ENCODE measurements around the gene COL6A1.

Gene COL6A1

GRCh38 chr21:46032100-46032499 lies 50.5 kb downstream of the COL6A1 start:
- H3K14ac ChIP-seq (ENCODE audit: low read length) = no peak overlapping the region
- no peak overlapping the region for H3K18ac ChIP-seq (ENCODE audit: low read length)
- no peak overlapping the region for H4K12ac ChIP-seq (ENCODE audit: low read depth, low read length)
- H3K4me3 ChIP-seq (ENCODE audit: low read depth, low read length) = no peak overlapping the region
- no peak overlapping the region for H3K27ac ChIP-seq (ENCODE audit: low read depth, low read length)
- no peak overlapping the region for H3K9ac ChIP-seq (ENCODE audit: low read length)
- DNase-seq = no peak
- H3K4me1 ChIP-seq (ENCODE audit: control insufficient read depth in 1 of 2, insufficient read depth in 2 of 2, low read length in 2 of 2) = no peaks in the 10 kb centered on the region
- no peaks in the 10 kb centered on the region for H3K36me3 ChIP-seq (ENCODE audit: control insufficient read depth in 1 of 2, insufficient read depth in 2 of 2, low read length in 2 of 2)
- H4K91ac ChIP-seq (ENCODE audit: low read depth, low read length) = no peak overlapping the region
- no peak overlapping the region for H2BK12ac ChIP-seq (ENCODE audit: low read length)
- H2AFZ ChIP-seq (ENCODE audit: insufficient read depth, low read length, poor library complexity) = no peak overlapping the region
- H3K4me2 ChIP-seq (ENCODE audit: low read length) = no peak overlapping the region
- H3K79me1 ChIP-seq (ENCODE audit: low read length) = no peaks in the 10 kb centered on the region
- no peak overlapping the region for H3K23ac ChIP-seq (ENCODE audit: low read length)
- H4K8ac ChIP-seq (ENCODE audit: low read depth, low read length) = no peak overlapping the region
- H3K79me2 ChIP-seq (ENCODE audit: control insufficient read depth, insufficient read depth, low read length, poor library complexity) = no peaks in the 10 kb centered on the region
- no peak overlapping the region for H3K4ac ChIP-seq (ENCODE audit: low read depth, low read length)
- WGBS (ENCODE audit: extremely low coverage, insufficient coverage, insufficient read length) = no CpG with 5 or more reads among the region's 6 CpGs
- peaks cover 1% of the 10 kb centered on the region for H3K9me3 ChIP-seq (ENCODE audit: insufficient read depth, low read depth, low read length)
- H2AK5ac ChIP-seq (ENCODE audit: low read length) = no peak overlapping the region
- no peaks in the 10 kb centered on the region for H3K27me3 ChIP-seq (ENCODE audit: insufficient read depth, low read length)
- no peak overlapping the region for H2BK5ac ChIP-seq (ENCODE audit: low read depth, low read length, poor library complexity)
- H2BK120ac ChIP-seq (ENCODE audit: insufficient read depth, low read length, poor library complexity) = no peak overlapping the region

DNA sequence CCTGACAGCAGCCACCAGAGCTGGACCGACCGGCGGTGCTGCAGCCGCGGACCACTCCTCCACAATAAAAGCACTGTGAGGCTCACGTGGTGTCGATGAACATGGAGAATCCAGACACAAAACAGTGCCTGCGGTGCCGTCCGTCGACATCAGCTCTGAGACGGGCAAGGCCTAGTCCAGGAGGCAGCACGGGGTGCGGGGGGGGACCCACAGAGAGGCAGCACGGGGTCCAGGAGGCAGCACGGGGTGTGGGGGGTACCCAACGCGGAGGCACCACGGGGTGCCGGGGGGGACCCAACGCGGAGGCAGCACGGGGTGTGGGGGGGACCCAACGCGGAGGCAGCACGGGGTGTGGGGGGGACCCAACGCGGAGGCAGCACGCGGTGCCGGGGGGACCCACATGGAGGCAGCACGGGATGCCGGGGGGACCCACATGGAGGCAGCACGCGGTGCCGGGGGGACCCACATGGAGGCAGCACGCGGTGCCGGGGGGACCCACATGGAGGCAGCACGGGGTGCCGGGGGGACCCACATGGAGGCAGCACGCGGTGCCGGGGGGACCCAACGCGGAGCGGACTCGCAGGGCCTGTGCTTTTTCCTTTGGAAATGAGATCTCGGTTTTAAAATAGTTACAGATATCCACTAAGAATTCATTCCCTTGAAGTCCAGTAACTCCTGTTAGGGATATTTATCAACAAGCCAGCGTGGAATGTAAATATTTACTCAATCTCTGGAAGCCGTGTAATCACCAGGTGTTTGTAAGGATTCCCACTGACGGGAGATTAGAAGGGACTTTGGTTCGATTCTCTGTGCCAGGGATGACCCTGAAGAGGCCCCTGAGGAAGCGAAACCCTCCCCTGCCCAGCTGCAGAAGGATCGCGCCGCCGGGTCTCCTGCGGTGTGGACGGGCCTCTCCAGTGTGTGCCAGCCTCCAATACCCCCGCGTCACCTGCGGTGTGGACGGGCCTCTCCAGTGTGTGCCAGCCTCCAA lies 52.1 kb downstream of the COL6A1 start:
- Histone ChIP-seq H3K79me1 (ENCODE audit: low read length) (no peaks in the 10 kb centered on the region), H3K36me3 (ENCODE audit: control insufficient read depth in 1 of 2, insufficient read depth in 2 of 2, low read length in 2 of 2) (no peaks in the 10 kb centered on the region), H3K9me3 (ENCODE audit: insufficient read depth, low read depth, low read length) (peaks cover 1% of the 10 kb centered on the region), H3K4me1 (ENCODE audit: control insufficient read depth in 1 of 2, insufficient read depth in 2 of 2, low read length in 2 of 2) (no peaks in the 10 kb centered on the region), H2AFZ (ENCODE audit: insufficient read depth, low read length, poor library complexity) (no peak overlapping the region), H4K8ac (ENCODE audit: low read depth, low read length) (no peak overlapping the region), H4K12ac (ENCODE audit: low read depth, low read length) (no peak overlapping the region), H3K14ac (ENCODE audit: low read length) (no peak overlapping the region), H4K91ac (ENCODE audit: low read depth, low read length) (no peak overlapping the region), H3K18ac (ENCODE audit: low read length) (no peak overlapping the region), H2BK5ac (ENCODE audit: low read depth, low read length, poor library complexity) (no peak overlapping the region), H3K4me3 (ENCODE audit: low read depth, low read length) (no peak overlapping the region), H2AK5ac (ENCODE audit: low read length) (no peak overlapping the region), H3K4ac (ENCODE audit: low read depth, low read length) (no peak overlapping the region), H2BK120ac (ENCODE audit: insufficient read depth, low read length, poor library complexity) (no peak overlapping the region), H3K79me2 (ENCODE audit: control insufficient read depth, insufficient read depth, low read length, poor library complexity) (no peaks in the 10 kb centered on the region), H3K9ac (ENCODE audit: low read length) (no peak overlapping the region), H3K4me2 (ENCODE audit: low read length) (no peak overlapping the region), H3K27ac (ENCODE audit: low read depth, low read length) (no peak overlapping the region), H3K27me3 (ENCODE audit: insufficient read depth, low read length) (no peaks in the 10 kb centered on the region), H2BK12ac (ENCODE audit: low read length) (no peak overlapping the region), H3K23ac (ENCODE audit: low read length) (no peak overlapping the region)
- no CpG with 5 or more reads among the region's 64 CpGs for WGBS (ENCODE audit: extremely low coverage, insufficient coverage, insufficient read length)
- no peak for DNase-seq

- Histone ChIP-seq H3K27me3 (ENCODE audit: insufficient read depth, low read length) (no peaks in the 10 kb centered on the region), H4K12ac (ENCODE audit: low read depth, low read length) (no peak overlapping the region), H2AFZ (ENCODE audit: insufficient read depth, low read length, poor library complexity) (no peak overlapping the region), H2BK12ac (ENCODE audit: low read length) (no peak overlapping the region), H3K4ac (ENCODE audit: low read depth, low read length) (no peak overlapping the region), H3K4me1 (ENCODE audit: control insufficient read depth in 1 of 2, insufficient read depth in 2 of 2, low read length in 2 of 2) (no peaks in the 10 kb centered on the region), H3K4me2 (ENCODE audit: low read length) (no peak overlapping the region), H4K8ac (ENCODE audit: low read depth, low read length) (no peak overlapping the region), H2AK5ac (ENCODE audit: low read length) (no peak overlapping the region), H3K4me3 (ENCODE audit: low read depth, low read length) (no peak overlapping the region), H2BK120ac (ENCODE audit: insufficient read depth, low read length, poor library complexity) (no peak overlapping the region), H3K9ac (ENCODE audit: low read length) (no peak overlapping the region), H3K23ac (ENCODE audit: low read length) (no peak overlapping the region), H3K36me3 (ENCODE audit: control insufficient read depth in 1 of 2, insufficient read depth in 2 of 2, low read length in 2 of 2) (no peaks in the 10 kb centered on the region), H4K91ac (ENCODE audit: low read depth, low read length) (no peak overlapping the region), H2BK5ac (ENCODE audit: low read depth, low read length, poor library complexity) (no peak overlapping the region), H3K79me1 (ENCODE audit: low read length) (no peaks in the 10 kb centered on the region), H3K14ac (ENCODE audit: low read length) (no peak overlapping the region), H3K18ac (ENCODE audit: low read length) (no peak overlapping the region), H3K79me2 (ENCODE audit: control insufficient read depth, insufficient read depth, low read length, poor library complexity) (no peaks in the 10 kb centered on the region), H3K27ac (ENCODE audit: low read depth, low read length) (no peak overlapping the region), H3K9me3 (ENCODE audit: insufficient read depth, low read depth, low read length) (peaks cover 1% of the 10 kb centered on the region)
- no CpG with 5 or more reads among the region's 45 CpGs for WGBS (ENCODE audit: extremely low coverage, insufficient coverage, insufficient read length)
- DNase-seq = no peak
These were observed 54.5 kb downstream of the COL6A1 start for GRCh38 chr21:46035809-46036695.

DNA sequence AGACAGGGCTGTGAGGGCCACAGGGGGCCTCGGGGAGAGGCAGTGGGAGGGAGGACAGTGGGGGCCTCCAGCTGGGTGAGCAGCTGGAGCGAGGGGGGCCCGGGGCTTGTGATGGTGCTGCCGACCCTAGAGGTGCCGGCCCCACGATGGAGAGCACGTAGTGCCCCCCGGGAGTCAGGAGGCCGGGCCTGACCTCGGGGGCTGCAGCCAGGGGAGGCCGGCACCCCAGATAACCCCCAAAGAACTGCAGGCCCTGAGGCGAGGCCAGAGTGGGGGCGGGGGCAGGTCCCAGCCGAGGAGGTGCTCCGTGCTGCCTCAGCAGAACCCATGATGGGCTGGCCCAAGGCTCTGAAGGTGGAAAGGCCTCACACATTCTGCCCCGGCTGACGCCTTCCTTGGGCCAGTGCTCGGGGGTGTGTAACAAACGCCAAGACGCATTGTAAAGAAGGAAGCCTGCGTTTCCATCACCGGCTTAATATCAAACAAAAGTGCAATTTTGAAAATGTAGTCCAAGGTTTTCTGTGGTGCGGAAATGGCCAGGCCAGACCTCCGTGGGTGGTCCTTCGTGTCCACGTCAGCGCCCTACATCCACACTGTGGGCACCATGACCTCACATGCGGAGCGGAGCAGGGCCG lies 55.2 kb downstream of the COL6A1 start:
- Histone ChIP-seq H3K4me2 (ENCODE audit: low read length) (no peak overlapping the region), H3K9me3 (ENCODE audit: insufficient read depth, low read depth, low read length) (no peaks in the 10 kb centered on the region), H3K27ac (ENCODE audit: low read depth, low read length) (no peak overlapping the region), H3K4ac (ENCODE audit: low read depth, low read length) (no peak overlapping the region), H2BK120ac (ENCODE audit: insufficient read depth, low read length, poor library complexity) (no peak overlapping the region), H3K79me2 (ENCODE audit: control insufficient read depth, insufficient read depth, low read length, poor library complexity) (no peaks in the 10 kb centered on the region), H3K4me1 (ENCODE audit: control insufficient read depth in 1 of 2, insufficient read depth in 2 of 2, low read length in 2 of 2) (no peaks in the 10 kb centered on the region), H4K8ac (ENCODE audit: low read depth, low read length) (no peak overlapping the region), H2BK5ac (ENCODE audit: low read depth, low read length, poor library complexity) (no peak overlapping the region), H2AK5ac (ENCODE audit: low read length) (no peak overlapping the region), H3K9ac (ENCODE audit: low read length) (no peak overlapping the region), H3K27me3 (ENCODE audit: insufficient read depth, low read length) (no peaks in the 10 kb centered on the region), H3K14ac (ENCODE audit: low read length) (no peak overlapping the region), H3K23ac (ENCODE audit: low read length) (no peak overlapping the region), H3K4me3 (ENCODE audit: low read depth, low read length) (no peak overlapping the region), H4K12ac (ENCODE audit: low read depth, low read length) (no peak overlapping the region), H4K91ac (ENCODE audit: low read depth, low read length) (no peak overlapping the region), H2BK12ac (ENCODE audit: low read length) (no peak overlapping the region), H3K36me3 (ENCODE audit: control insufficient read depth in 1 of 2, insufficient read depth in 2 of 2, low read length in 2 of 2) (no peaks in the 10 kb centered on the region), H3K18ac (ENCODE audit: low read length) (no peak overlapping the region), H2AFZ (ENCODE audit: insufficient read depth, low read length, poor library complexity) (no peak overlapping the region), H3K79me1 (ENCODE audit: low read length) (no peaks in the 10 kb centered on the region)
- WGBS (ENCODE audit: extremely low coverage, insufficient coverage, insufficient read length) = no CpG with 5 or more reads among the region's 30 CpGs
- no peak for DNase-seq

All from trophoblast cell (in vitro differentiated cells and primary cell).